ENCODE results near the gene ROR2. TPM values are rescaled to one million over a fixed set of nuclear protein-coding genes. Genes with fewer than 3 reads are reported as not detected.

Gene ROR2
- total RNA-seq, 2 experiments from 2014 or later: not detected

DNA sequence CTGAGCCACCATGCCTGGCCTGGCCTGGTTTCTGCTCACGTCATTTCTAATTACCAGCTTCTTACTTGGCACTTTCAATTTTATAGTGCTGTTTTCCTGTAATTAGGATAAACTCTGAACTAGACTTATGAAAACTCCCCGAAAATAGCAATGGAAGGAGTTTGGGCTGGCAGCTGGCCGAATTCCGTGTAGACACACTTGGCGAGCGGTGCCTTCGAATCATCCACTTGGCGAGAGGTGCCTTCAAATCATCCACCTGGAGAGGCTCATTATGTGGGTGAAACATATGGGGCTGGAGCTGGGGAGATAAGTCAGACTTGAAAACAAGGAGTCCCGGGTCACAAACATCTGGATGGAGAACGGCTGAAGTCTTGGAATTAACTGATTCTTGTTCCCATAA, 203.7 kb downstream of the ROR2 start:
- Histone ChIP-seq H3K4me1 (ENCODE audit: insufficient read depth, low read length) (no peaks in the 10 kb centered on the region), H3K9me3 (ENCODE audit: control insufficient read depth in 1 of 2, insufficient read depth in 1 of 2, low read length in 2 of 2) (no peaks in the 10 kb centered on the region), H3K27me3 (ENCODE audit: control insufficient read depth in 1 of 2, insufficient read depth in 2 of 2, low read length in 2 of 2) (peaks cover 0 to 2% of the 10 kb centered on the region in 2 experiments), H3K27ac (ENCODE audit: low read depth in 1 of 2, low read length in 2 of 2) (no peak overlapping the region), H3K4me3 (ENCODE audit: low read length) (no peak overlapping the region), H3K36me3 (ENCODE audit: insufficient read depth, low read length) (no peaks in the 10 kb centered on the region)
- TF ChIP-seq, protein P1, sequence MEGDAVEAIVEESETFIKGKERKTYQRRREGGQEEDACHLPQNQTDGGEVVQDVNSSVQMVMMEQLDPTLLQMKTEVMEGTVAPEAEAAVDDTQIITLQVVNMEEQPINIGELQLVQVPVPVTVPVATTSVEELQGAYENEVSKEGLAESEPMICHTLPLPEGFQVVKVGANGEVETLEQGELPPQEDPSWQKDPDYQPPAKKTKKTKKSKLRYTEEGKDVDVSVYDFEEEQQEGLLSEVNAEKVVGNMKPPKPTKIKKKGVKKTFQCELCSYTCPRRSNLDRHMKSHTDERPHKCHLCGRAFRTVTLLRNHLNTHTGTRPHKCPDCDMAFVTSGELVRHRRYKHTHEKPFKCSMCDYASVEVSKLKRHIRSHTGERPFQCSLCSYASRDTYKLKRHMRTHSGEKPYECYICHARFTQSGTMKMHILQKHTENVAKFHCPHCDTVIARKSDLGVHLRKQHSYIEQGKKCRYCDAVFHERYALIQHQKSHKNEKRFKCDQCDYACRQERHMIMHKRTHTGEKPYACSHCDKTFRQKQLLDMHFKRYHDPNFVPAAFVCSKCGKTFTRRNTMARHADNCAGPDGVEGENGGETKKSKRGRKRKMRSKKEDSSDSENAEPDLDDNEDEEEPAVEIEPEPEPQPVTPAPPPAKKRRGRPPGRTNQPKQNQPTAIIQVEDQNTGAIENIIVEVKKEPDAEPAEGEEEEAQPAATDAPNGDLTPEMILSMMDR (IDR thresholded peaks at IDR 0.05): no peak
- ATAC-seq (ENCODE audit: poor library complexity) (no peak), DNase-seq (no peak)
- no peak overlapping the region for H3K27ac Mint-ChIP-seq
- H3K4me1 Mint-ChIP-seq (ENCODE audit: low read depth): no peaks in the 10 kb centered on the region
- intact Hi-C loops (cut with DNase I, micrococcal nuclease): no loop called here
- CTCF ChIA-PET: no interaction called here
- H3K36me3 Mint-ChIP-seq (ENCODE audit: low read depth): no peaks in the 10 kb centered on the region
- peaks cover 4% of the 10 kb centered on the region for H3K27me3 Mint-ChIP-seq
- no peak overlapping the region for H3K4me3 Mint-ChIP-seq
- POLR2A ChIA-PET: no interaction called here
- no peaks in the 10 kb centered on the region for H3K9me3 Mint-ChIP-seq

DNA sequence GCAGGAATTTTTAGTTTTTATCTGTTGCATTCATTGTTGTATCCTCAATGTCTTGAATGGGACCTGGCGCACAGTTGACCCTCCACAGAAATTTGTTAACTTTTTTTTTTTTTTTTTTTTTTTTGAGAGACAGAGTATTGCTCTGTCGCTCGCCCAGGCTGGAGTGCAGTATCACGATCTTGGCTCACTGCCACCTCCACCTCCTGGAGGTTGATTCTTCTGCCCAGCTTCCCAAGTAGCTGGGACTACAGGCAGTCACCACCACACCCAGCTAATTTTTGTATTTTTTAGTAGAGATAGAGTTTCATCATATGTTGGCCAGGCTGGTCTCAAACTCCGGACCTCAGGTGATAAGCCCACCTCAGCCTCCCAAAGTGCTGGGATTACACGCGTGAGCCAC, 205.9 kb downstream of the ROR2 start:
- Mint-ChIP-seq H3K36me3 (ENCODE audit: low read depth) (no peaks in the 10 kb centered on the region), H3K27me3 (peaks cover 4% of the 10 kb centered on the region), H3K27ac (no peak overlapping the region), H3K9me3 (no peaks in the 10 kb centered on the region), H3K4me3 (no peak overlapping the region), H3K4me1 (ENCODE audit: low read depth) (no peaks in the 10 kb centered on the region)
- H3K9me3 ChIP-seq (ENCODE audit: control insufficient read depth in 1 of 2, insufficient read depth in 1 of 2, low read length in 2 of 2): no peaks in the 10 kb centered on the region
- no peak for ATAC-seq (ENCODE audit: poor library complexity)
- DNase-seq: no peak
- CTCF ChIA-PET: no interaction called here
- H3K4me1 ChIP-seq (ENCODE audit: insufficient read depth, low read length): no peaks in the 10 kb centered on the region
- no peak overlapping the region for H3K4me3 ChIP-seq (ENCODE audit: low read length)
- intact Hi-C loops (cut with DNase I, micrococcal nuclease): no loop called here
- TF ChIP-seq, protein P1 (IDR thresholded peaks at IDR 0.05): no peak
- H3K36me3 ChIP-seq (ENCODE audit: insufficient read depth, low read length): no peaks in the 10 kb centered on the region
- no peak overlapping the region for H3K27ac ChIP-seq (ENCODE audit: low read depth in 1 of 2, low read length in 2 of 2)
- H3K27me3 ChIP-seq (ENCODE audit: control insufficient read depth in 1 of 2, insufficient read depth in 2 of 2, low read length in 2 of 2): peaks cover 0 to 3% of the 10 kb centered on the region in 2 experiments
- POLR2A ChIA-PET: no interaction called here

DNA sequence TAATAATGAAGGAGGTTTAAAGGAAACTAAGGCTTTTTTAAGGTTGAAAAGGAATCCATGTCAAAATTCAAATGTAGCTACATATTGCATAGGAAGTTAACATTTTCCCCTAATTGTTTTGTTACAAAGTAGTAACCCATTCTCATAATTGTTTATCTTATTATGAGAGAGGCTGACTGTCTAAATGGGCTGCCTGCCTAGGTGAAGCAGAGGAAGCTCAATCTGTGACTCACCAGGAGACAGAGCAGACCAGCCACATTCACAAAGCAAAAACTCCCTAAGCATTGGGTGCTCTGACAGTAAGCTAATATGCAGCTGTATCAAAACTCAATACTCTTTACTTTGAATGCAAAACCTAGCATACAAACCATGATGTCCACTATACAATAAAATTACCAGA, 208.5 kb downstream of the ROR2 start:
- no peak for ATAC-seq (ENCODE audit: poor library complexity)

More for the DNA sequence above, 208.5 kb downstream of the ROR2 start:
- no peak for DNase-seq
- POLR2A ChIA-PET: no interaction called here
- TF ChIP-seq, protein P1 (IDR thresholded peaks at IDR 0.05): no peak
- CTCF ChIA-PET: no interaction called here
- Histone ChIP-seq H3K27me3 (ENCODE audit: control insufficient read depth in 1 of 2, insufficient read depth in 2 of 2, low read length in 2 of 2) (peaks cover 0 to 8% of the 10 kb centered on the region in 2 experiments), H3K27ac (ENCODE audit: low read depth in 1 of 2, low read length in 2 of 2) (no peak overlapping the region), H3K4me1 (ENCODE audit: insufficient read depth, low read length) (no peaks in the 10 kb centered on the region), H3K4me3 (ENCODE audit: low read length) (no peak overlapping the region), H3K36me3 (ENCODE audit: insufficient read depth, low read length) (no peaks in the 10 kb centered on the region), H3K9me3 (ENCODE audit: control insufficient read depth in 1 of 2, insufficient read depth in 1 of 2, low read length in 2 of 2) (no peaks in the 10 kb centered on the region)
- Mint-ChIP-seq H3K9me3 (no peaks in the 10 kb centered on the region), H3K27ac (no peak overlapping the region), H3K4me1 (ENCODE audit: low read depth) (no peaks in the 10 kb centered on the region), H3K4me3 (no peak overlapping the region), H3K36me3 (ENCODE audit: low read depth) (no peaks in the 10 kb centered on the region), H3K27me3 (peaks cover 8% of the 10 kb centered on the region)
- intact Hi-C loops (cut with DNase I, micrococcal nuclease): no loop called here

Measured in CD4-positive, alpha-beta T cell (primary cell).